AG09319 (cell line): Measurements from ENCODE around the gene NRF1.
"Not testable (repeated sequence)": the region's sequence is repeated elsewhere in the genome, so short reads cannot be mapped to it uniquely, and the experiment has no call there.

Experiments used
- DNase-seq: peaks from one replicate; pipeline ENCODE4 v3.0.0-alpha.2; 2010; ENCODE audit warnings: low read depth; ENCODE audit errors: extremely low read depth
- CTCF ChIP-seq: IDR thresholded peaks from 2 replicates; pipeline ENCODE4 v1.5.1; 2011; ENCODE audit warnings: low read depth, mild to moderate bottlenecking, inconsistent platforms, low read length, moderate library complexity

NRF1 gene

GRCh38 chr7:129652914-129653313, 41.4 kb downstream of the NRF1 start:
- no peak for TF ChIP-seq CTCF
- DNase-seq = no peak

GRCh38 chr7:129655811-129656210, 44.3 kb downstream of the NRF1 start:
- no peak for TF ChIP-seq CTCF
- no peak for DNase-seq

- no peak for DNase-seq
- TF ChIP-seq CTCF = no peak
Observed at GRCh38 chr7:129657363-129657762, 45.8 kb downstream of the NRF1 start.

- not testable (repeated sequence) for DNase-seq
Observed at GRCh38 chr7:129659907-129660306, 48.4 kb downstream of the NRF1 start.

DNA sequence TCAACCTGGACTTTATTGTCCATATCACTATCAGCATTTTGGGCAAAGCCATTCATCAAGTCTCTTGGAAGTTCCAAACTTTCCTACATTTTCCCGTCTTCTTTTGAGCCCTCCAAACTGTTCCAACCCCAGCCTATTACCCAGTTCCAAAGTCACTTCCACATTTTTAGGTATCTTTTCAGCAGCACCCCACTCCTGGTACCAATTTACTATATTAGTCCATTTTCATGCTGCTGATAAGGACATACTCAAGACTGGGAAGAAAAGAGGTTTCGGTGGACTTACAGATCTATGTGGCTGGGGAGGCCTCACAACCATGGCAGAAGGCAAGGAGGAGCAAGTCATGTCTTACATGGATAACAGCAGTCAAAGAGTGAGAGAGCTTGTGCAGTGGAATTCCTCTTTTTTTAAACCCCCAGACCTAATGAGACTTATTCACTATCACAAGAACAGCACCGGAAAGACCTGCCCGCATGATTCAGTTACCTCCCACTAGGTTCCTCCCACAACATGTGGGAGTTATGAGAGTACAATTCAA, 50.2 kb downstream of the NRF1 start:
- DNase-seq = no peak
- TF ChIP-seq CTCF = no peak

- not testable (repeated sequence) for DNase-seq
Observed at GRCh38 chr7:129663240-129663639, 51.7 kb downstream of the NRF1 start.

GRCh38 chr7:129664029-129665012, 52.8 kb downstream of the NRF1 start:
- peak; percentile 55 for TF ChIP-seq CTCF
- DNase-seq = peak; percentile 34

DNA sequence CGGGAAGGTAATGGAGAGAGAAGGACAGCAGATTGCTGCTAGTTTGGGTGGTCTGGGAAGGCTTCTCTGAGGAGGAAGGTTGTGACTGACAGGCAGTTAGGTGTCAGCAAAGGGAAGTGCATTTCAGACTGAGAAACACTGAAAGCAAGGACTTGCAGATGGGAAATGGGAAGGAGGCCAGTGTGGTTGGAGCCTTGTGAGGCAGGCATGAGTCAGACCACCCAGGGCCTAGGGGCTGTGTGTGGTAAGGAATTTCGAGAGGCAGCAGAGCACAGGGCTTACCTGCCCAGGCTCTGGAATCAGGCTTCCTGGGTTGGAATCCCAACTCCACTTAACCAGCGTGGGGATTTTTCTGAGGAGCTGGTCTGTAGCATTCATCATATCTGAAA, 53.5 kb downstream of the NRF1 start:
- no peak for TF ChIP-seq CTCF
- peak; percentile 60 for DNase-seq
